ENCODE data around the gene TERB2. TPM values are rescaled to one million over a fixed set of nuclear protein-coding genes. Genes with fewer than 3 reads are reported as not detected.
"Not testable (repeated sequence)": the region's sequence is repeated elsewhere in the genome, so short reads cannot be mapped to it uniquely, and the experiment has no call there.

Gene TERB2, protein sequence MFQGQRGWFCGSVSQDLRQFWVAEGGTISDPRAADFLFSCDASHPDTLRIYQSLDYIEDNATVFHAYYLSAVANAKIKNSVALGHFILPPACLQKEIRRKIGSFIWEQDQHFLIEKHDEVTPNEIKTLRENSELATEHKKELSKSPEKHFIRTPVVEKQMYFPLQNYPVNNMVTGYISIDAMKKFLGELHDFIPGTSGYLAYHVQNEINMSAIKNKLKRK
- total RNA-seq: not detected

DNA sequence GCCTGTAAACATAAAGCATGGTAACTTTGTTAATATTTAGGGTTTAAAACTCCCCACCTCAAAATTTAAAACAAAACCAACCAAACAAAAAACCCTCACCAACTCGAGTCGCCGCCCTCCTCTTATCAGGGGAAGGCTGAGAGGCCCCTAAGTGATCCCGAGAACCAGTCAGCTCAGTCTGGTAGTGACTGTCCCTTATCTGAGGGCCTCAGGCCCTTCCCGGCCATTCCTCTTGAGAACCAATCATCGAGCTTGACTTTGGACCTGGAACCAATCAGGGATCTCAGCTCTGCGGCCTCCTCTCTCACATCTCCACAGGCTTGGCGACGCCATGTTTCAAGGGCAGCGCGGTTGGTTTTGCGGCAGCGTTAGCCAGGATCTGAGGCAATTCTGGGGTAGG is at the start of gene TERB2:
Gene TERB2, plus strand, starts transcription at position 300 of the 400 bp plus-strand sequence. Its CDS starts 32 bp downstream, at position 332.
- no peak for FAIRE-seq
- no peak for DNase-seq (ENCODE audit: low spot score in 2 of 2)

DNA sequence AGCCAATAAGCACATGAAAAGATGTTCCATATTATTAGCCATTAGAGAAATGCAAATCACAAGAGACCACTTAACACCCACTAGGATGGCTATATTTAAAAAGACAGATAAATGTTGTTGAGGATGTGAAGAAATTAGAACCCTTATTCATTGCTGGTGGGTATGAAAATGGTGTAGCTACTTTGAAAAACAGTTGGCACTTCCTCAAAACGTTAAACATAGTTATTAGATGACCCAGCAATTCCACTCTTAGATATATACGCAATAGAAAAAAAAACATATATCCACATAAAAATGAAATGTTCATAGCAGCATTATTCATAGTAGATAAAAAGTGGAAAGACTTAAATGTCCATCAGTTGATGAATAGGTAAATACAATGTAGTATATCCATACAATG is 47.1 kb upstream of the TERB2 start:
- DNase-seq (ENCODE audit: low spot score in 2 of 2): no peak
- FAIRE-seq: no peak

- FAIRE-seq (no peak), DNase-seq (ENCODE audit: low spot score in 2 of 2) (no peak)
Observed at GRCh38 chr15:44910981-44911625, 45.4 kb upstream of the TERB2 start.

DNA sequence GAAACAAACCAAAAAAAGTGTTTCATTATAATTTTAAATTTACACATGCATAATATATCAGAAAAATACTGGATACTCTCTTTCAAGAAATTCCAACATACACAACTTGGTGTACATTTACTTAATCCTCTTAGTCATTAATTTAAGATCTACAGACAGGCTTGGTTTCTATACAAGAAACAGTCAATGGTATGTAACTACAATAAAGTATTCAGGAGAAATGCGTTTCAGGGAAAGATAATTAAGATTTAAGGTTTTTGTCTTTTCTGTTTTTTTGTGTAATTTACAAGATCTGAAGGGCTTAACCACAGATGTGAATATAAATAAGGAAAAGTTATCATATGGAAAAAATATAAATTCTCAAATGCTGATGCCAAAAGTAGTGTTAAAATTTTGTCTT is 44.3 kb upstream of the TERB2 start:
- DNase-seq (ENCODE audit: low spot score in 2 of 2); FAIRE-seq: not testable (repeated sequence)

DNA sequence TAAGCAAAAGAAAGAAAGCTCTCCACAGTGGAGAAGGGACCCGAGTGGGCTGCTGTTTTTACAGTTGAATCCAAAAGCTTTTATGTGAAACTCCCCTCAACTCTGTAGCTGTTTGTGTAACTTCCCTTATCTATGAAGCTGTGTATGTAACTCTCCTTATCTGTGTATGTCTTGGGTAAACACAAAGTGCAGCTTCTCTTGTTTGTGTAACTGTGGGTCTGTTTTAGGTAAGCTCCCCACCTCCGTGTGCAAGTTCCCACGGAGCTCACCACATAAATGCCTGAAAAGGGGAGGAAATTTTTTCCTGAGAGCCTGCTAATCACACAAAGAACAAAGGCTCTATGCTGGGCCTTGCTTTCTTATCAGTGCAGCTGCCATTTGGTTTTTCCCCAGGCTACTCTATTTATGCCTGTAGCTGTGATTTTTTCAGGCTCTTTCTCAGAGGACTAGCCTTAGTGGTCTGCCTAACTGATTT is 43.5 kb upstream of the TERB2 start:
- not testable (repeated sequence) for FAIRE-seq; DNase-seq (ENCODE audit: low spot score in 2 of 2)

GRCh38 chr15:44918136-44918535 is 38.4 kb upstream of the TERB2 start:
- no peak for DNase-seq (ENCODE audit: low spot score in 2 of 2)
- no peak for FAIRE-seq

DNA sequence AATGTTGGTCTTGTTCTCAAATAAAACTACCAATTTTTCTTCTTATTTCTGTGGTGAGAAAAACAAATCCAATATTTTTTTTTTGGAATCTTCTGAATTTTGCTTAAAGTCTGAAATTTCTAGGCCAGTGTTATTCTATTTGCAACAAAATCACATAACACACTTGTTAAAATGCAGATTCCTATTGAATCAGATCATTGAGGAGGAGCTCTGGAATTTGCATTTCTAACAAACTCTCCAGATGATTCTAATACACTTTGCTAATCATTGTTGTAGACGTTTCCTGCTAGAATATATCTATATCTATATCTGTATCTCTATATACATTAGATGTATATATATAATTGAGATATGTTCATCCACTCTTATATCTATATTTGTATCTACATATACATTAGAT is 27.8 kb upstream of the TERB2 start:
- DNase-seq (ENCODE audit: low spot score in 2 of 2): not testable (repeated sequence)
- FAIRE-seq: peak; percentile 81

GRCh38 chr15:44930283-44930682 is 26.2 kb upstream of the TERB2 start:
- FAIRE-seq; DNase-seq (ENCODE audit: low spot score in 2 of 2): not testable (repeated sequence)

DNA sequence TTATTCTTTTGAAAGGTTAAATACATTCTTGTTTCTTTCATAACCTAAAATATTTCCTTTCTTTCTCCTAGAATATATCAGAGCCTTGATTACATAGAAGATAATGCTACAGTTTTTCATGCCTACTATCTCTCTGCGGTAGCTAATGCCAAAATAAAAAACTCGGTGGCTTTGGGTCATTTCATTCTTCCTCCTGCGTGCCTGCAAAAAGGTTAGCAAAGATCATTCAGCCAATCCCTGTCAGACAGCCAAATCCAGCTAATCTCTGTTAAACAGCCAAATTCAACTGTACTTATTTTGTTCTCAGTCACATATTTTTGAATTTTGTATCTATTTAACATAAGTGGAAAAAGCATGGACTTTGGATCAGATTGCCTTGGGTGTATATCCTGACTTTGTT is 1.8 kb downstream of the TERB2 start:
- DNase-seq (ENCODE audit: low spot score in 2 of 2); FAIRE-seq: not testable (repeated sequence)

GRCh38 chr15:44968475-44968874 is 12.0 kb downstream of the TERB2 start:
- FAIRE-seq (no peak), DNase-seq (ENCODE audit: low spot score in 2 of 2) (no peak)

DNA sequence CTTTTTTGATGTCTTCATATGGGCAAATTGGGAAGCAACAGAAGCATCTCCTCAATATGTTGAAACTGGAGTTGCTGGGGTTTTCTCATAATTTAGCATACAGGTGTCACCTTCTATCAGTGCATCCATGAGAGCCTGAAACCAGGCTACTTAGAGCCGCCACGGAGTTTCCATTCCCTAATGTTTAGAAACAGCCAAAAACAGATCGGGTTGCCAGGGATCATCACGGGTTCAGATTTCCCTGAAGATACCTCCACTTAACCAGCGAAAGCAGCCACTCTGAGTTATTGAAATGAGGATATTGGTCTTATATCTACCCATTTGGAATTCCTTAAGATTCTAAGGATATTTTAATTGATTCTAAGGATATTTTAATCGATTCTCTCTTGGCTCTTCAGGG is 14.5 kb downstream of the TERB2 start:
- FAIRE-seq (no peak), DNase-seq (ENCODE audit: low spot score in 2 of 2) (no peak)

GRCh38 chr15:44976183-44976582 is 19.7 kb downstream of the TERB2 start:
- not testable (repeated sequence) for FAIRE-seq; DNase-seq (ENCODE audit: low spot score in 2 of 2)

- DNase-seq (ENCODE audit: low spot score in 2 of 2): not testable (repeated sequence)
Observed at GRCh38 chr15:44977781-44978180, 21.3 kb downstream of the TERB2 start.

GRCh38 chr15:44979617-44980339 is 23.3 kb downstream of the TERB2 start:
- not testable (repeated sequence) for DNase-seq (ENCODE audit: low spot score in 2 of 2); FAIRE-seq

More at GRCh38 chr15:44977781-44978180, 21.3 kb downstream of the TERB2 start:
- not testable (repeated sequence) for FAIRE-seq

DNA sequence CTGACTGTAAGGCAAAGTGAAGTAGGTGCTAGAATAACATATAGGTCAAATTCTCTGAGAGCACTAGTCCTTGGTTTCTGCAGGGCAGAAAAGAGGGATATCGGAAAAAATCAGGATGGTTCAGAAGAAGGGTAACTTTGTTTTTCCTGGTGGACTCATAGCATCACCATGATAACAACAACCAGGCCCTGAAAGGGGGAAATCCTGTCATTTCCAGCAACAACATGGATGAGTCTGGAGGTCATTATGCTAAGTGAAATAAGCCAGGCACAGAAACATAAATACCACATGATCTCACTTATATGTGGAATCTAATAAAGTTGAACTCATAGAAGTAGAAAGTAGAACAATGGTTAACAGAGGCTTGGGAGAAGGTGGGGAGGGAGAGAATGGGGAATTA is 27.7 kb downstream of the TERB2 start:
- not testable (repeated sequence) for FAIRE-seq; DNase-seq (ENCODE audit: low spot score in 2 of 2)

- FAIRE-seq; DNase-seq (ENCODE audit: low spot score in 2 of 2): not testable (repeated sequence)
Observed at GRCh38 chr15:44986346-44987055, 30.0 kb downstream of the TERB2 start.

GRCh38 chr15:44987711-44988110 is 31.2 kb downstream of the TERB2 start:
- not testable (repeated sequence) for FAIRE-seq; DNase-seq (ENCODE audit: low spot score in 2 of 2)

DNA sequence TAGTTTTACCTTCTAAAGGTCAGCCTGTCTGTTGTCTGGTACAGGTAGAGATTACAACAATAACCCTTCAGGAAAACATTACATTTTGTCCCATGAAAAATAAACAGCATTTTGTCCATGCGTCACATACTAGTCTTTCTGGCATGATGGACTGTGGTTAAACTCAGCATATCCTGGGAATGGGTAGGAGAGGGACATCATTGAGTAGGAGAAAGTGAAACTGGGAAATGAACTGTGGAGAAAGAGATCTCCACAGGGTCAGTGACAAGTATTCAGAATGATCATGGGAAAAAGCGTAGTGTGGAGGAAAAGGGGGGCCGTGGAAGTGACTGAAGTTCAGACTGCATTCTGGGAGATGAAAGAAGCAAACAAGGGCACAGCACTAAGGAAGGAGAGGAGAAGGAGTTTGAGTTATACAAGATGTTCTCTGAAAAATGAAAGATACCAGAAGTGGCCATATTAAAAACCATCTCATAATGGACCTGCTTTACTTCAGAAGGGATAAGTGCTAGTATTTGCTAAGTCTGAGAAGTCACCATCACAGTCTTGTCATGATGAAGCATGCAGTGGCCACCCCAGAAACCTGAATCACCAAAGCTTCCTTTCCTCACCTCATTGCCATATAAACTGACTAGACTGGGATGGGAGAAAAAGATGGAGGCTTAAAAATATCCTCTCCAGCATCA is 31.8 kb downstream of the TERB2 start:
- FAIRE-seq: not testable (repeated sequence)

DNA sequence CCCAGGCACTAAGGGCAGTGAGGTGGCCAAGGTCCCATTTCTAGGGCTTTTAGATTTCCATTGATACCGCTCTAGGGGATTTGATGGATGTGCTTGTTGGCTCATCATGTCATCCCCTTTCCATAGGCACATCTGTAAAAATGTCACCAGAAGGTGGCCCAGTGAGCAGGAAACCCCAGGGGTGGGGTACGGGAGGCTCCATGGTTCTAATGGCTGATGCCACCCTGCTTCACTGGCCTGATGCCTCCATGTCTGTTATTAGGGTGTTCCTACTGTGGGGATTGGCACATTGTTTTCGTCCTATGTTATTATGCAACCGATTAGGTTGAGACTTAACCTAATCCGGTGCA is 32.4 kb downstream of the TERB2 start:
- not testable (repeated sequence) for FAIRE-seq; DNase-seq (ENCODE audit: low spot score in 2 of 2)

More for the DNA sequence above, 31.8 kb downstream of the TERB2 start:
- DNase-seq (ENCODE audit: low spot score in 2 of 2): not testable (repeated sequence)

DNA sequence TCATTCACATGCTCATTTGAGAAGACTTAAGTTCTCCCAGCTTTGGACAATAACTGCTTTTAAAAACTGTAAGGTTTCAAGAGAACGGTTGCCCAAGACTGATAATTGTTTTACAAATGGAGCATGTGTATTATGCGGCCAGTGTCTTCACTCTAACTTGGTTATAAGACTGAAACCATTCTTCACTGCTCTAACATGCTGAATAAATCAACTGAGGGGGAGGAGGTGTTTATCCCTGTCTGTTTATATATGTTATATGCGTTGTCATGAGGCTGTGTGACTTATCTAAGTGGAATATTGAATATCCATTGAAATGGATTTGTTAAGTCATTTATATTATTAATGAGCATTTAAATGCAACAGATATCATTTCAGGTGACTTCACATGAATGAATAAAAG is 41.1 kb downstream of the TERB2 start:
- FAIRE-seq; DNase-seq (ENCODE audit: low spot score in 2 of 2): not testable (repeated sequence)

Measured in frontal cortex (tissue), 4 donors.